Lower lobe of right lung (tissue), 2 donors: ENCODE data around the gene QRFP. TPM values are rescaled to one million over a fixed set of nuclear protein-coding genes. Genes with fewer than 3 reads are reported as not detected.
"Not testable (repeated sequence)": the region's sequence is repeated elsewhere in the genome, so short reads cannot be mapped to it uniquely, and the experiment has no call there.

Experiments used
- ATAC-seq, 2 donors: fragments of 200-7000 bp; cut with Tn5 transposase; one replicate each; pipeline ENCODE4 v1.9.1; 2020 to 2022; ENCODE audit warnings: mild to moderate bottlenecking in 2 of 2, moderate library complexity in 2 of 2
- DNase-seq: peaks from one replicate; pipeline ENCODE4 v3.0.0-alpha.2; 2020
- H3K27ac ChIP-seq: fragments of 200-600 bp; one replicate; pipeline ENCODE4 v1.8.0; 2022
- H3K27me3 ChIP-seq: fragments of 200-600 bp; one replicate; pipeline ENCODE4 v1.8.0; 2022; ENCODE audit warnings: low read depth
- H3K36me3 ChIP-seq: fragments of 200-600 bp; one replicate; pipeline ENCODE4 v1.8.0; 2022; ENCODE audit warnings: mild to moderate bottlenecking
- H3K4me1 ChIP-seq: fragments of 200-600 bp; one replicate; pipeline ENCODE4 v1.8.0; 2022
- H3K4me3 ChIP-seq: fragments of 200-600 bp; one replicate; pipeline ENCODE4 v1.8.0; 2022; ENCODE audit warnings: mild to moderate bottlenecking
- H3K9me3 ChIP-seq: fragments of 200-600 bp; one replicate; pipeline ENCODE4 v1.8.0; 2022
- intact Hi-C: fragments of 100-400 bp; cut with DNase I; formaldehyde crosslinking; loops from one replicate; pipeline ENCODE4 v1.11.0; 2022
- total RNA-seq: library from RNA; stranded (reverse); fragmentation: NEBNext Ultra II Directional; extraction: Animal tissue kit (Norgen Biotek cat#: 25700); gene quantifications from one replicate; pipeline ENCODE4 v1.2.1, GENCODE V29; 2021
- TF ChIP-seq, protein P1 (sequence below): fragments of 200-600 bp; IDR thresholded peaks from one replicate; pipeline ENCODE4 v1.8.0; 2022; ENCODE audit warnings: antibody characterized with exemption, mild to moderate bottlenecking
- donor health status: DM: no; HTN: yes; CAD: no; lungs with severe emphysema.

Gene QRFP
- total RNA-seq, 1 donor from 2014 or later = not detected

DNA sequence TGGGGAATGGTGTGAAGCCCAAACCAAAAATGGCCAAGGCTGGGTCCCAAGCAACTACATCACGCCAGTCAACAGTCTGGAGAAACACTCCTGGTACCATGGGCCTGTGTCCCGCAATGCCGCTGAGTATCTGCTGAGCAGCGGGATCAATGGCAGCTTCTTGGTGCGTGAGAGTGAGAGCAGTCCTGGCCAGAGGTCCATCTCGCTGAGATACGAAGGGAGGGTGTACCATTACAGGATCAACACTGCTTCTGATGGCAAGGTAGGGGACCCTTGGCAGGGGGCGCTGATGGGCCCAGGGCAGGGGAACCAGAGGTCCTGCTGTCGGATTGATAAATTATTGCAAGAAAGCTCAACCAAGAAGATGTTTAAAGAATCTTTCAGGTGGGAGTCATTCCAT, 41.8 kb downstream of the QRFP start:
- TF ChIP-seq, protein P1, sequence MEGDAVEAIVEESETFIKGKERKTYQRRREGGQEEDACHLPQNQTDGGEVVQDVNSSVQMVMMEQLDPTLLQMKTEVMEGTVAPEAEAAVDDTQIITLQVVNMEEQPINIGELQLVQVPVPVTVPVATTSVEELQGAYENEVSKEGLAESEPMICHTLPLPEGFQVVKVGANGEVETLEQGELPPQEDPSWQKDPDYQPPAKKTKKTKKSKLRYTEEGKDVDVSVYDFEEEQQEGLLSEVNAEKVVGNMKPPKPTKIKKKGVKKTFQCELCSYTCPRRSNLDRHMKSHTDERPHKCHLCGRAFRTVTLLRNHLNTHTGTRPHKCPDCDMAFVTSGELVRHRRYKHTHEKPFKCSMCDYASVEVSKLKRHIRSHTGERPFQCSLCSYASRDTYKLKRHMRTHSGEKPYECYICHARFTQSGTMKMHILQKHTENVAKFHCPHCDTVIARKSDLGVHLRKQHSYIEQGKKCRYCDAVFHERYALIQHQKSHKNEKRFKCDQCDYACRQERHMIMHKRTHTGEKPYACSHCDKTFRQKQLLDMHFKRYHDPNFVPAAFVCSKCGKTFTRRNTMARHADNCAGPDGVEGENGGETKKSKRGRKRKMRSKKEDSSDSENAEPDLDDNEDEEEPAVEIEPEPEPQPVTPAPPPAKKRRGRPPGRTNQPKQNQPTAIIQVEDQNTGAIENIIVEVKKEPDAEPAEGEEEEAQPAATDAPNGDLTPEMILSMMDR = no peak
- Histone ChIP-seq H3K4me3 (no peak overlapping the region), H3K27ac (no peak overlapping the region), H3K27me3 (no peaks in the 10 kb centered on the region), H3K36me3 (peaks cover 50% of the 10 kb centered on the region), H3K9me3 (no peaks in the 10 kb centered on the region), H3K4me1 (peaks cover under 1% of the 10 kb centered on the region)
- no peak for ATAC-seq
- intact Hi-C loops = no loop called here
- DNase-seq = no peak

DNA sequence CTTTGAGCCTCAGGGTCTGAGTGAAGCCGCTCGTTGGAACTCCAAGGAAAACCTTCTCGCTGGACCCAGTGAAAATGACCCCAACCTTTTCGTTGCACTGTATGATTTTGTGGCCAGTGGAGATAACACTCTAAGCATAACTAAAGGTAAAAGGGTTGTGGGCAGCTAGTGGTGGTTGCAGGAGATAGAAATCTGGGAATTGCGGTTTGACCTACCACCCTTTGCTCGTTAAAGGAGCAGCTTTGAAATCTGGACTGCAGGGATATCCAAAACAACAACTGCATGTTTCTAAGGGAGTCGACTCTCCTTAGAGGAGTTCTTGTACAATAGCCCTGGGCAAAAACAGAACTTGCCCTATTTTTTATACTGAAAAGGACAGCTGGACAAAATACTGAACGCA, 42.5 kb downstream of the QRFP start:
- ATAC-seq (no peak), DNase-seq (no peak)
- H3K9me3 ChIP-seq = no peaks in the 10 kb centered on the region
- peaks cover 43% of the 10 kb centered on the region for H3K36me3 ChIP-seq
- H3K4me3 ChIP-seq = no peak overlapping the region
- H3K27me3 ChIP-seq = no peaks in the 10 kb centered on the region
- no peak overlapping the region for H3K27ac ChIP-seq
- H3K4me1 ChIP-seq = no peaks in the 10 kb centered on the region
- TF ChIP-seq, protein P1 = no peak
- intact Hi-C loops = no loop called here

DNA sequence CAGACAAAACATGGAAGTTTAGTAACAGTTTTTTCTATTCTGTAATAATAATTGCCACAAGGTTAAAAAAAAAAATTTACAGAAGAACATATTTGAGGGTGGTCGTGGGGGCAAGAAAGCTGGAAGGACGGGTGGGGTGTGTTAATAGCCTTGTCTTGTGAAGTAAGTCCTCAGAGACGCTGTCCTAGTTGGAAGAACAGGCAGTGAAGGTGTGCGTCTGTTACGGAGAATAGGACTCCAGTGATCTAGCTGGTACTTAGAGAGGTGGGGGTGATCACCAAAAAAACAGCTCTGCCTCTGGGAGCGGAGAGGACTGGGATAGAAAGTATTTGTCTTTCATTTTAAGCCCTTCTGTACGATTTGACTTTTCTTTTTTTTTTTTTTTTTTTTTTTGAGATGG, 43.8 kb downstream of the QRFP start:
- ATAC-seq (no peak), DNase-seq (no peak)
- Histone ChIP-seq H3K27ac (no peak overlapping the region), H3K4me3 (no peak overlapping the region), H3K4me1 (peaks cover 12% of the 10 kb centered on the region), H3K9me3 (no peaks in the 10 kb centered on the region), H3K27me3 (no peaks in the 10 kb centered on the region), H3K36me3 (peaks cover 38% of the 10 kb centered on the region)
- intact Hi-C loops = no loop called here
- TF ChIP-seq, protein P1 = no peak

GRCh38 chr9:130849356-130849755, 47.3 kb downstream of the QRFP start:
- DNase-seq (no peak), ATAC-seq (no peak)
- TF ChIP-seq, protein P1 = no peak
- no peaks in the 10 kb centered on the region for H3K9me3 ChIP-seq
- H3K27ac ChIP-seq = no peak overlapping the region
- peaks cover 43% of the 10 kb centered on the region for H3K4me1 ChIP-seq
- intact Hi-C loops = no loop called here
- H3K4me3 ChIP-seq = no peak overlapping the region
- peaks cover 6% of the 10 kb centered on the region for H3K36me3 ChIP-seq
- no peaks in the 10 kb centered on the region for H3K27me3 ChIP-seq

DNA sequence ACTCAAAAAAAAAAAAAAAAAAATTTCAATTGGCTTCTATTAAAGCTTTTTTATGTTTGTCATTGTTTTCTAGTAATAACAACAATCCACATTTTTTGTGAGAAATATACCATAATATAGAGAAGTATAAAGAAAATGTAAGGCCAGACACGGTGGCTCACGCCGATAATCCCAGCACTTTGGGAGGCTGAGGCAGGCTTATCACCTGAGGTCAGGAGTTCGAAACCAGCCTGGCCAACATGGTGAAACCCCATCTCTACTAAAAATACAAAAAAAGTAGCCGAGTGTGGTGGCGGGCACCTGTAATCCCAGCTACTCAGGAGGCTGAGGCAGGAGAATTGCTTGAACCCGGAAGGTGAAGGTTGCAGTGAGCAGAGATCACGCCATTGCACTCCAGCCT, 48.1 kb downstream of the QRFP start:
- H3K27me3 ChIP-seq, DNase-seq, H3K9me3 ChIP-seq, H3K4me3 ChIP-seq, ATAC-seq, H3K36me3 ChIP-seq, intact Hi-C loops: not testable (repeated sequence)
- peaks cover 49% of the 10 kb centered on the region for H3K4me1 ChIP-seq
- peak overlapping the region; percentile 69 for H3K27ac ChIP-seq

GRCh38 chr9:130847306-130848217, 49.0 kb downstream of the QRFP start:
- H3K4me3 ChIP-seq = no peak overlapping the region
- H3K27ac ChIP-seq = peak overlapping the region; percentile 69
- ATAC-seq = peak; percentile 80 to 85
- H3K4me1 ChIP-seq = peaks cover 57% of the 10 kb centered on the region
- intact Hi-C loops = no loop called here
- H3K9me3 ChIP-seq = no peaks in the 10 kb centered on the region
- H3K36me3 ChIP-seq = no peaks in the 10 kb centered on the region
- no peaks in the 10 kb centered on the region for H3K27me3 ChIP-seq
- DNase-seq = no peak
- TF ChIP-seq, protein P1 = no peak
